HG03469 (cell line): Measurements from ENCODE around the gene RGL3.
"Not testable (repeated sequence)": the region's sequence is repeated elsewhere in the genome, so short reads cannot be mapped to it uniquely, and the experiment has no call there.

ENCODE experiments used
- ATAC-seq: cut with Tn5 transposase; IDR thresholded peaks from one replicate; pipeline ENCODE4 v1.9.1; 2021; ENCODE audit warnings: mild to moderate bottlenecking, moderate library complexity, moderate number of reproducible peaks; ENCODE audit not compliant: unreplicated experiment

Gene RGL3

DNA sequence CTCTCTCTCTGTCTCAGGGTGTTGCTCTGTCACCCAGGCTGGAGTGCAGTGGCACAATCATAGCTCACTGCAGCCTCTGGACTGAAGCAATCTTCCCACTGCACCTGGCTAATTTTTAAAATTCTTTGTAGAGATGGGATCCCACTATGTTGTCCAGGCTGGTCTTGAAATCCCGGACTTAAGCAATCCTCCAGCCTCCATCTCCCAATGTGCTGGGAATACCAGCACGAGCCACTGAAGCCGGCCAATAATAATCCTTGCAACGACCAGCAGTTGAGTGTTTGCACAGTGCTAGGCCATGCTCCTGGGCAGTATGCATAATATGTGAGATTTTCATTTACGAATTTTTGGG is 34.4 kb downstream of the RGL3 start:
- ATAC-seq, result no peak

DNA sequence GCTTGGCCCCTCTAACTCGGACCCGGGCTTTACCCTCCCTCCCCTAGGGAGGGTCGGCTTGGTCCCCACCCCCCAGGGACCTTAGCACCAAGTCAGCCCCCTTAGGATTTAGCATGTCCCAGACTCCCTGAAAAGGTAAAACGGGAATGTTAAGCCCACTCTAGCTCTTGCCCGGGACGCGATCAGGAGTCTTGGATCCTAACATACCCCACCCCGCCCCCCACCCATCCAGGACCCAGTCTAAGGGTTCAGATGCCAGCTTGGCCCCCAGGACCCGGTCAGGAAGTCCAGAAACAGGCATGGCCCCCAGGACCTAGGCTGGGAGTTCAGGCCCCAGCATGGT is 35.4 kb downstream of the RGL3 start:
- no peak for ATAC-seq

DNA sequence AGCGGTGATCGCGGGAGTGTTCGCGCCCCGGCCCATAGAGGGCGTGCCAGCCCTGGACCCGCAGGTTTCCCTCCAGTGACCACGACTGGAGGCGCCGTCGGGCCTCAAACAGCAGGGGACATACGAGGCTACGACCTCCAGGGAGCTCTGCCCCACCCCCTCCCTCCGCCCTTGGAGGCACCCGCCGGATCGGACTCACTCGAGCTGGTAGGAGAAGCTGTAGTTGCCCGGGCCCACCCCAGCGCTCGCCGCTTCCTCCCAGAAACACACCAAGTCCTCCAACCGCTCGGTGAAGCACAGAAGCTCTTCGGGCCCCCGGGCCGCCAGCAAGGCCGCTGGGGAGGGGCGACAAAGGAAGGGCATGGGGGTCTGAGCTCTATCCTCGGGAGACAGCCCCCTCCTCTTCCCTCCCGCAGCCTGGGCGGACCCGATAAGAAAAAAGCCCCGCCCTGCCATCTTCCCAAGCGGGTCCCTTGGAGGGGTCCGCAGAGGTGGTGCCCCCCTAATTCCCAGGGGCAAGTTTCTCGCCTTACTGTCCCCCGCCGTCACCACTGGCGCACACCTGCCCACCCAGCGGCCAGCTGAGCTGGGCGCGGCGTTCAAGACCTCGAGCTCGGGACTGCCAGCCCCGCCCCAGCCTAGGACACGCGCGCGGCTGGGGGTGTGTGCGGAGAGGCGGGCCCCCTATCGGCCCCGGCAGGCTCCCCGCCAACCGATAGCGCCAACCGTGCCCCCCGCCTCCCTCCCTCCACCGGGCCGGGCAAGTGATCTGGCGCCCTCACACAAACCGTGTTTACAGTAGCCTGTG is 36.0 kb downstream of the RGL3 start:
- ATAC-seq, result no peak

DNA sequence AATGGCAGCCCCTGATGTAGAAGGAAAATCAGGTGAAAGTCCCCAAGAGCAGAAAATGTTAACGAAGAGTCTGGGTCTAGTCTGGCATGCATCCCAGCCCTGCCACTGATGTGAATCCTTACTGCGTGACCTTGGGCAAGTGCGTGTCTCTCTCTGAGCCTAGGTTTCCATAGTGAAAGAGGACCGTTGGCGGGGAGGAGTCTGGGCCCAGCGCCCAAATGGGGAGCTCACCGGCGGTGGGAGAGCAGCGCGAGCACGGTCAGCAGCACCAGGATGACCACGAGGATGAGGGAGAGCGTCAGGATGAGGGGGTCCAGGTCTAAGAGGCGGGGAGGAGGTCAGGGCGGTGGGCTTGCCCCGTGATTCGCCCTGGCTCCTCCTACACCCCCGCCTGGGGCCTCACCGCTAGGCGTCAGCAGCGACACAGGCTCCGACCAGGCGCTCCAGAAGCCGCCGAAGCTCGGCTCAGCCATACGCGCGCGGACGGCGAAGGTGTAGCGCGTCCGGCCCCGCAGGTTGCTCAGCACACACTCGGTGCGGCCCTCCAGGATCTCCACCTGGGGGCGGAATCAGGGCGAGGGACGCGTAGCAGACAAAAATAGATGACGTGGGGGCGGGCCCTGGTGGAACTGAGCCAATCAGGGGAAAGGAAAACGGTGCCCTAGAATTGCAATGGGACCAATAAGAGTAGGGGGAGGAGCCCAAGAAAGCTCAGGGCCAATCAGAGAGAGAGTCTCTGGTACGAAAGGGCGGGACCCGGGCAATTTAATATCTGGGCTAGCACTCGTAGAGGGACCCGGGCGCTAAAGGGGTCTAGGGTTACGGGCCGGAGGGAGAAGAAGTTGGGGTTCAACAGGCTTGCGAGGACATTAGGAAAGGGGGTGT is 38.2 kb downstream of the RGL3 start:
- ATAC-seq, result peak; percentile 41

DNA sequence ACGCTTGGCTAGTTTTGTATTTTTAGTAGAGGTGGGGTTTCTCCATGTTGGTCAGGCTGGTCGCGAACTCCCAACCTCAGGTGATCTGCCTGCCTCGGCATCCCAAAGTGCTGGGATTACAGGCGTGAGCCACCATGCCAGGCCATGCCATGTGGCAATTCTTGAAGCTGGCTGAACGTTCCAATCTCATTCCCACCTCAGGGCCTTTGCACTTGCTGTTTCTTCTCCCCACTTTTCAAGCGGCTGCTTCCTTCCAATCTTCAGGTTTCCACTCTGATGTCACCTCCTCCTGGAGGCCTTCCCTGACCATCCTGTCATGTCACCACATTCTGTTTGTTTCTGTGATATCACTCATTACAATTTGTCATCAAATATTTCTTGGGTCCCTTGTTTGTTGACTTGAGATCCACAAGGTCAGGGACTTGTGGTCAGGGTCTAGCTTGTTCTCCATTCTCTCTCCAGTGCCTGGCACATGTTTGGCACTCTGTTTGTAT is 39.2 kb downstream of the RGL3 start:
- ATAC-seq, result no peak

DNA sequence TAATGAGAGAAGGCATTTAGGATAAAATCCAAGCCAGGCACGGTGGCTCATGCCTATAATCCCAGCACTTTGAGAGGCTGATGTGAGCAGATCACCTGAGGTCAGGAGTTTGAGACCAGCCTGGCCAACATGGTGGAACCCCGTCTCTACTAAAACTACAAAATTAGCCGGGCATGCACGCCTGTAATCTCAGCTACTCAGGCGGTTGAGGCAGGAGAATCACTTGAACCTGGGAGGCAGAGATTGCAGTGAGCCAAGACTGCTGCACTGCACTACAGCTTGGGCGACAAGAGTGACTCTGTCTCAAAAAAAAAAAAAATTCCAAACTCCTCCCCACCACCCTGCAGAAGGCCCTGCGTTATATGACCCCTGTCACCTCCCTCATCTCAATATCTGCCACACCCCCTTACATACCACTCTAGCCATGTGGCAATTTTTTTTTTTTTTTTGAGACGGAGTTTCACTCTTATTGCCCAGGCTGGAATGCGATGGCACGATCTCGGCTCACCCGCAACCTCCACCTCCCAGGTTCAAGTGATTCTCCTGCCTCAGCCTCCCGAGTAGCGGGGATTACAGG is 39.8 kb downstream of the RGL3 start:
- ATAC-seq, result not testable (repeated sequence)

DNA sequence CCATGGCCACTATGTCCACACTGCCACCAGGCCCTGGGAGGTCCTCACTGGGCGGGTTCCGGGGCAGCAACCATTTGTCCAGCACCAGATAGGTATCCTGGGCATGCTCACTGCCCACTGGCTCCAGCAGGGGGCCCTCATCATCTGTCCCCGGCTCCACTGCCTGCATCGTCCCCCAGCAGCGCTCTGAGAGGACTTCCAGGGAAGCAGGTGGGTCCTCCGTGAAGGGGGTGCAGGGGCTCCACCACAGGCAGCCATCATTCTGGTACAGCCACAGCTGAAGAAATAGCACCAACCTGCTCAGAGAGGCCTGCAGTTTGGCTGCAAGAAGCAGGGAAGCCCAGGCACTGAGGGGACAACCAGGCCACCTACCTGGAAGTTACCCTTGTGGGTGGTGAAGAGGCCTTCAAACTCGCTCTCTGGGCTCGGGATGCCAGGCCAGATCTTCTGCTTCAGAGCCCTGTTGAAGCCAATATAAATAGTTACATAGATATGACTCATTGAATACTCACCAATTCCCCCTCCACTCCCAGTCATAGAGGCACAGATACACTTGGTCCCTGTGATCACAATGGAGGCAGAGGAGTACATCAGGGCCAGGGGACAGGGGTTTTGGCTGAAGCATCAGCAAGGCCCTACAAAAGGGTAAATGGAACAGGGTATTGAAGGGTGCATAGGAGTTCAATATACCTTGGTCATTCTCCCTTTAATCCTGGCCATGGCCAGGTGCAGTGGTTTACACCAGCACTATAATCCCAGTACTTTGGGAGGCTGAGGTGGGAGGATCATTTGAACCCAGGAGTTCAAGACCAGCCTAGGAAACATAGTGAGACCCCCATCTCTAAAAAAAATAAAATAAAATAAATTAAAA is 40.6 kb downstream of the RGL3 start:
- no peak for ATAC-seq

DNA sequence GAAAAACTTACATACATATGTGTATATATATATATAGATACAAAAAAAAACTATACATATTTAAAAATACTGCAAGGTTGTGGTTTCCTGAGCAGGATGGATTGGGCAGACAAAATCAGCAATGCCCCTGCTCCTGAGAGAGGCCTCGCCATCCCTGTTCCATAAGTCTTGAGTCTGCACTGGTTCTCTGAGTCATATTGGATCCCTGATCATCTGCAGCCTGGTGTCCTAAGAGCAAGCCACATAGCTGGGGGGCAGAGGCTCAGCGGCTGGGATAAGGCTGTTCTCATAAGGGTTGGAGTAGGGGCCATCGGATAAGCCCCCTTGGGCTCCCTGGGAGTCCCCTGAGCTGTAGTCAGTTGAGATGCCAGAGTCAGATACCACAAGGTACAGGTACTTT is 41.4 kb downstream of the RGL3 start:
- ATAC-seq, result no peak

DNA sequence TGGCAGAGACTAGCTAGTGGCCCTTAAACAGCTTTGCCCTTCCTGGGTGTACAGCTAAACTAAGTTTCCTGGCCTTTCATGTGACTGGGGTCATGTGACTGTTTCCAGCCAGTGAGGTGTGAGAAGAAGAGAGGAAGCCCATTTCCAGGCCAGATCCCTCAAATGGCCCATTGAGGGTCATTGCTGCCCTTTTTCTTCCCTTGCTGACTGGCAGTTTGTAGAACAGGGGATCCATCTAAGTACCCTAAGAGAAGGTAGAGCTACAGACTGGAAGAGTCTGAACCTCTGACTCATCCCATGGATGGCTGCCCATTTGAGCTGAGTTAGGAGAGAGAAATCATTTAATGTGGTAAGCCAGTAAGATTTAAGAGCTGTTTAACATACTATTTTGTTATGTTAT is 41.9 kb downstream of the RGL3 start:
- no peak for ATAC-seq

DNA sequence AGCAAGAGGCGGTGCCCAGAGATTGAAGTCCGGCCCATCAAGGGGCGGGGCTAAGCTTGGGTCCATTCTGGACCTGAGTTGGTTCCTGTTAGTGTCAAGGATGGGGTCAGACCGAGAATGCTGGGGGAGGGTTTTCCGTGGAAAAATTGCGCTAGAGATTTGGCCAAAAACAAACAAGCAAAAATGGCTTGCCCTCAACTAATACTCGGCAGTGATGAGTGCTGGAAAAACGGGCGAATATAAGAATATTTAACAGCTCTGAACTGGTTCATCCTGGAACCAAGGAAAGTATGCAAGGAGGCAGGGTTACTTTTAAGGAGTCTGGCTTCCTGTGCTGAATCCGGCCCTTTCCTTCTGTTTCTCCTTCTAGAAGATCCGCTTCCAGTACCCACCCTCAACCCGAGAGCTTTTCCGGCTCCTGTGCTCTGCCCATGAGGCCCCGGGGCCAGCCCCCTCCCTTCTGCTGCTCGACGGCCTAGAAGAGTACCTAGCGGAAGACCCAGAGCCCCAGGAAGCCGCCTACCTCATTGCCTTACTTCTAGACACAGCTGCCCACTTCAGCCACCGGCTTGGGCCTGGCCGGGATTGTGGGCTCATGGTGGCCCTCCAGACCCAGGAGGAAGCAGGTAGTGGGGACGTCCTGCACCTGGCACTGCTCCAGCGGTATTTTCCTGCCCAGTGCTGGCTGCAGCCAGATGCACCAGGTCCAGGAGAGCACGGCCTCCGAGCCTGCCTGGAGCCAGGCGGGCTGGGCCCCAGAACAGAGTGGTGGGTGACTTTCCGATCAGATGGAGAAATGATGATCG is 43.8 kb downstream of the RGL3 start:
- ATAC-seq, result no peak

DNA sequence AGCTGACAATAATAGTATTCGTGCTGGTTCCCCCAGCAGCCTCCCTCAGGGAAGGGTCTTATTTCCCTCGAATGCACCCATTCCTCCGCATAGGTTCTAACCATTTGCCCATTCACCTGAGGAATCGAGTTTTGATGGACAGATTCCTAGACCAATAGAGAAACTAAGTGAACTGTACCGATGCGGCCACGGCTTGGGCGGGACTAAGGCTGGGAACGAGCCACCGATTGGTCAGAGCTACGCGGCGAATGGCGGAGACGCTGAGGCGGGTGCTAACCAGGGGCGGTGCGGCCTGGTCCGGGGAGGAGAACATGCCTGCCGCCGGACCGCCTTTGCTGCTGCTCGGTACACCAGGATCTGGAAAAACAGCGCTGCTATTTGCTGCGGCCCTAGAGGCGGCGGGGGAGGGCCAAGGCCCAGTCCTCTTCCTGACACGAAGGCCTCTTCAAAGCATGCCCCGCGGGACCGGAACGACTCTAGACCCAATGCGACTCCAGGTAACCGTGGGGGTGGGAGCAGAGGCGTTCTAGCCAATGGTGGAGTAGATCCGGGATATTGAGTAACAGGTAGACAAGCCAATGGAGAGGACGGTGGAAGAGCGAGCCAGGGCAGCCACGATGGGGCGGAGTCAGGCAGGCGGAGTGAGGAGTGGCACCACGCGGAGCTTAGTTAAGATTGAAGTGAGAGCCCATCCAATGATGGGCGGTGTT is 44.5 kb downstream of the RGL3 start, which contains the start of gene SWSAP1:
SWSAP1 (plus strand) TSS at position 234 of the 710 bp plus-strand sequence; CDS start at position 249, 15 bp downstream.
- ATAC-seq, result peak; percentile 84

DNA sequence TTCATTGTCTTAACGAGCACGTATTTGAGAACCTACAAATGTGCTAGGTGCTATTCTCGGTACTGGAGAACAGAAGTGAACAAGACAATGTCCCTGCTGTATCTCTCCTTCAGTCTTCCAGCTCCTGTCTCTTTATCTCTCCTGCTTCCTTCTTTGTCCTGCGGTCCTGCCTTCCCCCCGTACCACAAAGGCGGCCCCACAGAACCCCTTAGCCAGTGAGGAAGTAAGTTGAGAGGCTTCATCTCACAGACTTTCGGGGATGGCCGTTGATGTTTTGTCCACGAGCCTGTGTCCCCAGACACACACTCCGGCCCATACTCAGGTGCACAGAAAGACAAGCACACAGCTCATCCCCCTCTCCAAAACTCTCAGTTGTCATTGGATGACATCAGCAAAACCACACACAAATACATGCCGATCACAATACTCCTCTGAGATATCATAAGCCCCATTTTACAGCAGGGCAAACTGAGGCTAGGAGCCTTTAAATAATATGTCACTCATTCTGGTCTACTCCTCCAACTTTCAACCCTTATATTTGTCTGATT is 45.2 kb downstream of the RGL3 start:
- no peak for ATAC-seq

DNA sequence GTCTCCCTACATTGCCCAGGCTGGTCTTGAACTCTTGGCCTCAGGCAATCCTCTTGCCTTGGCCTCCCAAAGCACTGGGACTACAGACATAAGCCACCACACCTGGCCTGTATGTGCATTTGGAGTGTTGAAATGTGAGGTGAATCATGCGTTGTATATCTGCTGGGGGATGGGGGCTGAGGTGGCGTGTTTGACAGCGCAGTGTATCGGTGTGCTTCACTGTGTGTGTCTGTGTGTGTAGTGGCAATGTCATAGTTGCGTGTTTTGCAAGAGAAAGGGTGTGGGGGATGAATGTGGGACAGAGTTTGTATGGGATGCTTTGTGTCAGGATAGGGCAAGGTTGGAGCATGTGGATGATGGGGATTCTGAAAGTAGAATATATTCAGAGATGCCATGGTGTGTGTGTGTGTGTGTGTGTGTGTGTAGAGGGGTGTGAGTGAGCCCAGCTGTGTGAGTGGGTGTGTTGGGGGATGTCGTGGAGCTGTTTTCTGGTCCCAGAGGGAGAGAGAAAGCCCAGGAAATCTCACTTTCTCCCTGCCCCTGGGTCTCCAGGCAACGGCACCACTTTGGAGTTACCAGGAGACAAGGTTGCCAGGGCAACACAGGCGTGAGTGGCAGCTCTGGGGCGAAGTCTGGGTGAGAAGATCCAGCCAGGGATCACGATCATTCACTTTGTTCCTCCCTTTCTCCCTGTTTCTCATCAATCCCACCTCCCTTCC is 45.8 kb downstream of the RGL3 start:
- ATAC-seq, result no peak

DNA sequence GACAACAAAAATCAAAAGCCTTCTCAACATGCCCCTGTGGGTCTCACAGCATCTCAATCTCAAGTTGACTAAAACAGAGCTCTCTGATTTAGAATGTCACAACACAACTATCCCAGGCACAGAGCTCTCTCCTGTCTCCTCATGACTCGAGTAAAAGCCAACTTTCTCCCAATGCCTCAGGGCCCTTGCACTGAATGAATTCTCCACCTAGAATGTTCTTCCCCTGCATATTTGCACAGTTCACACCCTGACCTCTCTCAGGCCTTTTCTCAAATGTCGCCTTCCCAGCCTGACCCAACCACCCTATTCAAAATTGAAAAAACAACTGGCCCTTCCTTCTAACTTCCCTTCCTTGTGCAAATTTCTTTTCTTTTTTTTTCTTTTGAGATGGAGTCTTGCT is 48.4 kb downstream of the RGL3 start:
- ATAC-seq, result no peak

DNA sequence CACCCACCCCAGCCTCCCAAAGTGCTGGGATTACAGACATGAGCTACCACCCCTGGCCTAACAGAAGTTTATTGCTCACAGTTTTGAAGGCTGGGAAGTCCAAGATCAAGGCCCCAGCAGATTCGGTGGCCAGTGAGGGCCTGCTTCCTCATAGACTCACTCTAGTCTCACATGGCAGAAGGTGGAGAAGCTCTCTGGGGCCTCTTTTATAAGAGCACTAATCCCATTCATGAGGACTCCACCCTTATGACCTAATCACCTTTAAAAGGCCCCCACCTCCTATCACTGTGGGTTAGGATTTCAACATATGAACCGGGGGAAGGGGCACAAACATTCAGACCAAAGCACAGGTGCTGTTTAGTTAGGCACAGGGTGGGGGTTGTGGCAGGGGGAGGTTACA is 51.6 kb downstream of the RGL3 start:
- ATAC-seq, result no peak

DNA sequence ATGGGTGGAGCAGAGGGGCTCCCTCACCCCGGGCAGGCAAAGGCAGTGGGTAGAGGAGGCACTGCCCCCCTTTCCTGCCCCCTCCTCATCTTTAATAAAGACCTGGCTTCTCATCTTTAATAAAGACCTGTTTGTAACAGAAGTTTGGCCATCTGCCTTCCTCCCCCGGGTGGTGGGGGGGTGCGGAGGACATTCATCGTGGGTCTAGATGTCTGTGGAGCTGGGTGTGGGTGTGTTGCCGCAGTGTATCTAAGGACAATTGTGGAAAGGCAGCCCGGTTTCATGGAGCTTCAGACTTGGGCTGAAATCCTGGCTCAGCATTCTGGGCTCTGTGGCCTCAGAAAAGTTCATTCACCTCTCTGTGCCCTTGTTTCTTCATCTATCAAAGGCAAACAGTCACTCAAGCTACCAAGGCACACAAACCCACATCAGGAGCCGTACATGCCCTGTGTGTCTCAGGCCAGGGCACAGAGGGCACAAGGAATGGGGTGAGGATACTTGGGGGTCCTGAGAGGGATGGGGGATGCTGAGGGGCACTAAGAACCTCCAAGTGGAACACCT is 53.5 kb downstream of the RGL3 start:
- ATAC-seq, result no peak

DNA sequence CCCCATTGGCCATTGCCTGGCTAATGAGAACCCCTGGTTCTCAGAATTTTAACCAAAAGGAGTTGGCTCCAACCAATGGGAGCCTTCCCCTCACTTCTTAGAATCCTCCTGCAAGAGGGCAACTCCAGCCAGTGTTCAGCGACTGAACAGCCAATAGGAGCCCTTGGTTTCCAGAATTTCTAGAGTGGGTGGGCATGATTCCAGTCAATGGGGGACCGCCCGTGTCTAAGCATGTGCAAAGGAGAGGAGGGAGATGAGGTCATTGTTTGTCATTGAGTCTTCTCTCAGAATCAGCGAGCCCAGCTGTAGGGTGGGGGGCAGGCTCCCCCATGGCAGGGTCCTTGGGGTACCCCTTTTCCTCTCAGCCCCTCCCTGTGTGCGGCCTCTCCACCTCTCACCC is 54.2 kb downstream of the RGL3 start:
- ATAC-seq, result no peak

DNA sequence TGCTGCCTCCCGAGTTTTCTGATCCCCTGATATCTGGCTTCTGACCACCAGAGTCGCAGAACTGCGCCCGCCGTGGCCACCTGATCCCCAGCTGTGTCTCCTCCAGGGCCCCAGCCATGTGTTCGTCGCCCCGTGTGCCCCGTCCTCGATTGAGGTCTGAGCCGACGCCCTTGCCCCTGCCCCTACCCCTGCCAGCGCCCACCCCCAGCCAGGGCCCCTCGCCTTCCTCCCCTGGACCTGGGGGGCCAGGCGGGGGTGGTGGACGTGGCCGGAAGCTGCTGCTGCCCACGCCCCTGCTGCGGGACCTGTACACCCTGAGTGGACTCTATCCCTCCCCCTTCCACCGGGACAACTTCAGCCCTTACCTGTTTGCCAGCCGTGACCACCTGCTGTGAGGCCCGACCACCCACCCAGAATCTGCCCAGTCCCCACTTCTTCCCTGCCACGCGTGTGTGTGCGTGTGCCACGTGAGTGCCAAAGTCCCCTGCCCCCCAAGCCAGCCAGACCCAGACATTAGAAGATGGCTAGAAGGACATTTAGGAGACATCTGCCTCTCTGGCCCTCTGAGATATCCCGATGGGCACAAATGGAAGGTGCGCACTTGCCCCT is 54.7 kb downstream of the RGL3 start:
- ATAC-seq, result no peak
